ENCODE data around the gene NCAPD3. TPM values are rescaled to one million over a fixed set of nuclear protein-coding genes. Genes with fewer than 3 reads are reported as not detected.

NCAPD3 gene
- total and polyA plus RNA-seq, 2 donors (not counting 1 experiment from before 2014, with no cell fraction given), result 12.9 to 32.2 TPM

GRCh38 chr11:134267966-134268365, 44.2 kb upstream of the NCAPD3 start:
- intact Hi-C loops (cut with micrococcal nuclease), result no loop called here
- no peak overlapping the region for H2AFZ ChIP-seq (ENCODE audit: insufficient read depth, low read depth, low read length, poor library complexity, severe bottlenecking)
- H3K4me3 Mint-ChIP-seq, result no peak overlapping the region
- peaks cover 0 to 9% of the 10 kb centered on the region in 2 experiments for H3K36me3 ChIP-seq (replicated peaks in 1 of 2; ENCODE audit: control extremely low read depth in 1 of 2, control insufficient read depth in 1 of 2, extremely low read depth in 1 of 2, insufficient read depth in 2 of 2, low read length in 1 of 2)
- H3K4me2 ChIP-seq (replicated peaks; ENCODE audit: low read depth, low read length, poor library complexity, severe bottlenecking), result no peak overlapping the region
- H4K20me1 ChIP-seq (ENCODE audit: control insufficient read depth, insufficient read depth, low read length, poor library complexity, severe bottlenecking), result no peaks in the 10 kb centered on the region
- H3K4me1 ChIP-seq (ENCODE audit: control insufficient read depth in 2 of 2, insufficient read depth in 2 of 2, low read length in 2 of 2), result peaks cover 0 to 7% of the 10 kb centered on the region in 2 donors
- ChIA-PET CTCF (no interaction called here), POLR2A (no interaction called here)
- no peaks in the 10 kb centered on the region for H3K9me3 Mint-ChIP-seq (ENCODE audit: insufficient read depth)
- no peak for ATAC-seq (ENCODE audit: low read depth)
- DNase-seq, result no peak
- no peak overlapping the region for H3K9ac ChIP-seq (ENCODE audit: low read length)
- H3K9me3 ChIP-seq (ENCODE audit: control extremely low read depth in 1 of 3, control insufficient read depth in 2 of 3, insufficient read depth in 1 of 3, low read length in 2 of 3), result no peaks in the 10 kb centered on the region
- no peak overlapping the region for H3K27ac ChIP-seq (ENCODE audit: low read length in 2 of 2)
- no peak overlapping the region for H3K4me3 ChIP-seq (ENCODE audit: control extremely low read depth in 1 of 5, extremely low read depth in 1 of 5, insufficient read depth in 1 of 5, low read depth in 2 of 5, low read length in 4 of 5)
- peaks cover 0 to 20% (median 9%) of the 10 kb centered on the region in 4 experiments for H3K27me3 ChIP-seq (replicated peaks in 1 of 4; ENCODE audit: control extremely low read depth in 1 of 4, control insufficient read depth in 3 of 4, insufficient read depth in 4 of 4, low read length in 3 of 4)
- peaks cover 2% of the 10 kb centered on the region for H3K4me1 Mint-ChIP-seq
- no peaks in the 10 kb centered on the region for H3K79me2 ChIP-seq (ENCODE audit: control insufficient read depth, insufficient read depth, low read length)
- WGBS (ENCODE audit: insufficient coverage), result 93% methylated on average over 10 of the region's 11 CpGs
- TF ChIP-seq, protein P1, sequence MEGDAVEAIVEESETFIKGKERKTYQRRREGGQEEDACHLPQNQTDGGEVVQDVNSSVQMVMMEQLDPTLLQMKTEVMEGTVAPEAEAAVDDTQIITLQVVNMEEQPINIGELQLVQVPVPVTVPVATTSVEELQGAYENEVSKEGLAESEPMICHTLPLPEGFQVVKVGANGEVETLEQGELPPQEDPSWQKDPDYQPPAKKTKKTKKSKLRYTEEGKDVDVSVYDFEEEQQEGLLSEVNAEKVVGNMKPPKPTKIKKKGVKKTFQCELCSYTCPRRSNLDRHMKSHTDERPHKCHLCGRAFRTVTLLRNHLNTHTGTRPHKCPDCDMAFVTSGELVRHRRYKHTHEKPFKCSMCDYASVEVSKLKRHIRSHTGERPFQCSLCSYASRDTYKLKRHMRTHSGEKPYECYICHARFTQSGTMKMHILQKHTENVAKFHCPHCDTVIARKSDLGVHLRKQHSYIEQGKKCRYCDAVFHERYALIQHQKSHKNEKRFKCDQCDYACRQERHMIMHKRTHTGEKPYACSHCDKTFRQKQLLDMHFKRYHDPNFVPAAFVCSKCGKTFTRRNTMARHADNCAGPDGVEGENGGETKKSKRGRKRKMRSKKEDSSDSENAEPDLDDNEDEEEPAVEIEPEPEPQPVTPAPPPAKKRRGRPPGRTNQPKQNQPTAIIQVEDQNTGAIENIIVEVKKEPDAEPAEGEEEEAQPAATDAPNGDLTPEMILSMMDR (IDR thresholded peaks at IDR 0.05), result no peak
- no peak for TF ChIP-seq EZH2 (IDR thresholded peaks at IDR 0.05; ENCODE audit: borderline replicate concordance, insufficient read depth, low read depth, low read length, poor library complexity, severe bottlenecking)
- H3K27ac Mint-ChIP-seq, result no peak overlapping the region
- peaks cover 35% of the 10 kb centered on the region for H3K27me3 Mint-ChIP-seq

DNA sequence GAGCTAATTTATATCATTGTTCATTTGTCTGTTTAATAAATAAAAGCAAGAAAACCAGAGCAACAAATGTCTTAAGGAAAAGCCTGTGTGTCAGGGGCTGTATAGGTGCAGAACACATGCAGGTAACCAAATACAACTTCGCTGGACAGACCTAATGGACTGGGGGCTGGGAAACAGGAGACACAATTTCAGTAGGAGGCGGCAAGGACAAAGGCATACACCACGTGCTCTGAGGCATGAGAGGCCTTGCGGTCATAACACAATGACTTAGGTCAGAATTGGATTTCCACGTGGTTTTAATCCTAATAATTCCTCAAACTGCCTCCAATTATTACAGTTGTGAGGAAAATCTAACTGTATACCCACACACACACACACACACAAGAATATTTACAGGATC, 43.7 kb upstream of the NCAPD3 start:
- 100% methylated on average over 1 of the region's 5 CpGs for WGBS (ENCODE audit: insufficient coverage)
- Histone ChIP-seq H3K36me3 (replicated peaks in 1 of 2; ENCODE audit: control extremely low read depth in 1 of 2, control insufficient read depth in 1 of 2, extremely low read depth in 1 of 2, insufficient read depth in 2 of 2, low read length in 1 of 2) (peaks cover 0 to 13% of the 10 kb centered on the region in 2 experiments), H3K9ac (ENCODE audit: low read length) (no peak overlapping the region), H2AFZ (ENCODE audit: insufficient read depth, low read depth, low read length, poor library complexity, severe bottlenecking) (no peak overlapping the region), H3K9me3 (ENCODE audit: control extremely low read depth in 1 of 3, control insufficient read depth in 2 of 3, insufficient read depth in 1 of 3, low read length in 2 of 3) (no peaks in the 10 kb centered on the region), H3K4me2 (replicated peaks; ENCODE audit: low read depth, low read length, poor library complexity, severe bottlenecking) (no peak overlapping the region), H3K27me3 (replicated peaks in 1 of 4; ENCODE audit: control extremely low read depth in 1 of 4, control insufficient read depth in 3 of 4, insufficient read depth in 4 of 4, low read length in 3 of 4) (peaks cover 0 to 15% (median 4%) of the 10 kb centered on the region in 4 experiments), H4K20me1 (ENCODE audit: control insufficient read depth, insufficient read depth, low read length, poor library complexity, severe bottlenecking) (no peaks in the 10 kb centered on the region), H3K4me3 (ENCODE audit: control extremely low read depth in 1 of 5, extremely low read depth in 1 of 5, insufficient read depth in 1 of 5, low read depth in 2 of 5, low read length in 4 of 5) (no peak overlapping the region), H3K27ac (ENCODE audit: low read length in 2 of 2) (no peak overlapping the region), H3K4me1 (ENCODE audit: control insufficient read depth in 2 of 2, insufficient read depth in 2 of 2, low read length in 2 of 2) (peaks cover 0 to 2% of the 10 kb centered on the region in 2 donors), H3K79me2 (ENCODE audit: control insufficient read depth, insufficient read depth, low read length) (no peaks in the 10 kb centered on the region)
- Mint-ChIP-seq H3K4me1 (no peaks in the 10 kb centered on the region), H3K9me3 (ENCODE audit: insufficient read depth) (no peaks in the 10 kb centered on the region), H3K27me3 (peaks cover 30% of the 10 kb centered on the region), H3K4me3 (no peak overlapping the region), H3K27ac (no peak overlapping the region)
- no peak for DNase-seq
- TF ChIP-seq, protein P1 (IDR thresholded peaks at IDR 0.05), result no peak
- no peak for TF ChIP-seq EZH2 (IDR thresholded peaks at IDR 0.05; ENCODE audit: borderline replicate concordance, insufficient read depth, low read depth, low read length, poor library complexity, severe bottlenecking)
- CTCF ChIA-PET, result interaction anchor here (0.6 kb wide), 1 partner anchor 23 kb away, joined by 4 read pairs; no protein-coding TSS in a partner anchor
- intact Hi-C loops (cut with micrococcal nuclease), result no loop called here
- POLR2A ChIA-PET, result no interaction called here
- ATAC-seq (ENCODE audit: low read depth), result no peak
